HuH-7.5 (cell line): ENCODE measurements around the gene OCA2.

Source experiments
- DNase-seq: peaks from one replicate; pipeline ENCODE4 v3.0.0; 2011; ENCODE audit warnings: low spot score

OCA2 gene

DNA sequence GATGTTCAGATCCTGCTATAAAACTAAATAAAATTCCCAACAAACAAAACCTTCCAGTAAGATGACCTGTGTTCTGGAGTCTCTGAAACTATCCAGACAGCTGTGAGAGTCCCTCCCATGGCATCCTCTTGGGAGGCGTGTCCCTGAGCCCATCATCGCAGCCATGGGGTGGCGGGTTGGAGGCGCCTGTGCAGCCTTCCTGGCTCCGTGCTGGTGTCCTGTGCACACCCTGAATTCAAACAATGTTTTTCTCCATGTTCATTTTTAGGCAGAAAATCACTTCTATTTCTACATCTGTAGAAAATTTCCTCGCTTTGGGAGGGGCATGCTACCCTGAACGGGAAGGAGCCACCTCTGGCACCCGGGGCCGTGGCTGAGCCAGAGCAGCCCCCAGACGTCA lies 19.4 kb upstream of the OCA2 start:
- no peak for DNase-seq

DNA sequence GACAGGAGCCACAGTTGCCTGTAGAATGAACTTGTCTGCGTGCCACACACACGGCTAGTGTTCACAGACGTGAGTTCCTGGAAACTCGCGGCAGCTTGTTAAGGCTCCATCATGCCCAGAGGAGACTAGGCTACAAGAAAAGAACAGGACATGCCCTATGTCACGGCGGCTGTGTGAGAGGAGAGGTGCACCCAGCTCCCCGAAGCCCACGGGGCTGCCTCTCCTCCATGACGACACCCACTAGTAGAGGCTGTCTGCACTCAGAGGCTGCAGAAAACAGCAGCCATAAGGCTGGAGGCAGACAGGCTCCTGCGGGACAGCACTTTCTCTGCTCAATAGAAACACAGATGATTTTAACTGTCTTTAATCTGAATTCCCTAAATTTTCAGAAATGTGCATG lies 19.0 kb upstream of the OCA2 start:
- no peak for DNase-seq

GRCh38 chr15:28117432-28117990 lies 18.4 kb upstream of the OCA2 start:
- DNase-seq = no peak

- no peak for DNase-seq
Measured at GRCh38 chr15:28116521-28117431, 17.7 kb upstream of the OCA2 start.

- no peak for DNase-seq
Measured at GRCh38 chr15:28115871-28116270, 16.8 kb upstream of the OCA2 start.

GRCh38 chr15:28114721-28115622 lies 15.9 kb upstream of the OCA2 start:
- no peak for DNase-seq

DNA sequence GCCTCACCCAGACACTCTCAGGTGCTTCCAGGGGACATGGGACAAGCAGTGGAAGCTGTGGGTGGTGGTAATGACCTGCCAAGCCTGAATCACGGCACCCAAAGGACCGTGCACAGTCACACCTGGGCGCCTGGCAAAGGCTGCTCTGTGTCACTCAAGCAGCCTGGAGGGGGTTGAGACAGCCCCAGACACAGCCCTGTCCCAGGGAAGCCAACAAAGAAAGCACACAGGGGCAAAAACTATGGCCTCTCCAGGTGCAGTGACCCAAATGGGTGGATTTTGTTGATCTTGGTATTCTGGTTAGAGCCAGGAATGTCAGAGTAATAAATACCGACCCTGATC lies 15.0 kb upstream of the OCA2 start:
- no peak for DNase-seq

DNA sequence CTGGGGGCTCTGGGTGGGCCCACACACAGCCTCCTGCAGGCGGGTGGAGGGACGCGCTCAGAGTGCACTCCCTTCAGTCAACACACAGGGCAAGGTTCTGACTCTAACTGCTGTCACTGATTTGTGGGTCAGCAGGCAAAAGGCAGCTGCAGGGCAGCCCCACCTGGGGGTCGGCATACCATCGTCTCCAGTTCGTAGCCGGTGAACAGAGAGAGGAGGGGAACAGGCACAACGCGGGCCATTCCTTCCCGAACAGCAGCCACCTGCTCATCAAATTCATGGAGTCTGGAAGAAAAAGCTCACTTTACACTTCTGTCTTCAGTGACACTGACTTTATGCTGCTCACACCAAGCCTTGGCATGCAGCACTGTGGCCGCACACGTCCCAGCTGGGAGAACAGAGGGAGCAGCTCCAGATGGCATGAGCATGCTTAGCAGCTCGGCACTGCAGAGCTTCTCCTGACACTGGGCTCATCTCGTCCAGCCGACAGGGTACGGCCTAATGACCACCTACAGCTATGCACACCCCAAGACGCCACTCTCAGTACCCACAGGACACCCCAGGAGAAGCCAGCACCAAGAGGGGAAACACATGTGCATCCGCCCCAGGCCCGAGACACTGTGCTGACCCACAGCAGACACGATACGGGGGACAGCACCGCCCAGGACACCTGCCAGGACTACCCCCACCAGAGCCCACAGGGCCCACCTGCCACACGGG lies 14.4 kb upstream of the OCA2 start:
- no peak for DNase-seq

DNA sequence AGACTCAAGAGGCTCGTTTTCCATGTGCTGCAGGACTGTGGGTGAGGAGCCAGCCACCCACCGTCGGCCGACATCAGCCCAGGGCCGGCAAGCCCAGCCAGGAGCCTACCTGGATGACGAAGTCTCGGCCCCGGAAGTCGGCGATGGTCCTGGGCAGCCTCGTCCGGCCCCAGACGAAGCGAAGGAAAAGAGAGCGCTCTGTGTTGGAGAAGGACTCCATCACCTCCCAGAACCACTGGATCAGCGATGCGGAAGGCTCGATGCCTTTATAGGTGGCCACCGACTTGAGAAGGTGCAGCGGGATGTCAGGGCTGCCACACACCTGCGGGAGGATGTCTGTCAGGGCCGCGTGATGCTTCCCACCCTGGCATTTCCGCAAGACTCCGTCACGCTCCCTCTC lies 13.8 kb upstream of the OCA2 start:
- no peak for DNase-seq

DNA sequence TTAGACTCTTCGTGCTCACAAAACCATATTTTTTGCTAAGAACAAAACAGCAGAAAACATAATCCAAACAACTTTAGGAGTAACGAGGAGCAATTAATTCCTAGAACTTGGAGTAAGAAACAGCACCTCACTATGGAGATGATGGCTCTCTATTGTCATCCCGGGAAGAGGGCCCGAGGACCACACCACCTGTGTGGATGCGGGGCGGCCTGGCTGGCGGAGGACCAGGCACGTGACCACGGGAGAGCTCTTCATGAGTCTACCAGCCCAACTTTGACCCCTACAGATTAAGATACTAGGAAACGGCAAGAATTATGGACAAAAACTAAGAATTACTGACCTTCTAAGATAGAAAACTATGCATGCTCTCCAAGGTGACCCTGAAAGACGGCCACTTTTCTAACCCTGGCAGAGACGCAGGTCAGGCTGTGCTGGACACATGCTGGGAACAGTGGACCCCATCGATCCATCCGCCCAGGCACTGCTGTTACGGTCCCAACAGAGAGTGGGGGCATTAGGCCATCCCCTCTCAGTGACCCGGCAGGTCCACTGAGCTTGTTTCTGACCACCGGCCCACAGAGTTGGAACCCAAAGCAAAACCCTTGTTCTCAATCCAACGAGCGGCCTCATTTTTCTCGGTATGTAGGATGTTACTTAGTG lies 13.1 kb upstream of the OCA2 start:
- DNase-seq = no peak

DNA sequence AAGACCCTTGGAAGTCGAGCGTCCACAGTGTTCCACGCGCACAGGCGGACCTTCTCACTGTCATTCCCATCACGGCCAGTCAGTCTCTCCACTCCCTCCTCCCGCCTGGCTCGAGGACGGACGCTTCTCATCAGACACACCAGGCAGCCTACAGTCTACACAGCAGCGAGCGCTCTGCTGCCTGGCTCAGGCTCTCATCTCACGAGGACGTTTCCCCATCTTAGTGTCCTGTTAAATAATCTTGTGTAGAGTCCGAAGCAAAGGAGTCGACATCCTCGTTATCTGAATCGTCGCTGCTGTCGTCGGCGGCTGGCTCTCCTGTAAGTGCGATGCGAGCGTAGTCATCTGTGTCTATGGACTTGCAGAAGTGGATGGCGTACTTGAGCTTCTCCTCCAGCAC lies 12.4 kb upstream of the OCA2 start:
- DNase-seq = no peak

- DNase-seq = no peak
Measured at GRCh38 chr15:28110481-28110881, 11.4 kb upstream of the OCA2 start.

- no peak for DNase-seq
Measured at GRCh38 chr15:28109626-28110455, 10.7 kb upstream of the OCA2 start.

DNA sequence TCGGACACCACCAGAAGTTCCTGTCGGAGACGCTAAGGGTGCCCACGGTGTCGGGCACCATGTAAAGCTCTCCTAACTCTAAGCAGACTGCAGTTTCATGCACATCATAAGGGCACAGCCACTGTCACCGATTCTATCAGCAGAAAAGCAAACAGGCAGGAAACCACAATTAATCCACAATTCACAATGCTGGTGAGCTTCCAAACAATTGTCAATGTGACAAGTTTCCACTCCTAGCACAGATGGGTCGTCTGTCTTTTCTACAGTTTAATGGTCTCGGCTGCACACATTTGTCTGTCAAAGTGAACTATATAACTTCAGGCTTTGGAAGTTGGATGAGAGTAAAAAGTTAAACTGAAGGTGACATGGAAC lies 8.8 kb upstream of the OCA2 start:
- DNase-seq = no peak

GRCh38 chr15:28107111-28107903 lies 8.2 kb upstream of the OCA2 start:
- DNase-seq = no peak

DNA sequence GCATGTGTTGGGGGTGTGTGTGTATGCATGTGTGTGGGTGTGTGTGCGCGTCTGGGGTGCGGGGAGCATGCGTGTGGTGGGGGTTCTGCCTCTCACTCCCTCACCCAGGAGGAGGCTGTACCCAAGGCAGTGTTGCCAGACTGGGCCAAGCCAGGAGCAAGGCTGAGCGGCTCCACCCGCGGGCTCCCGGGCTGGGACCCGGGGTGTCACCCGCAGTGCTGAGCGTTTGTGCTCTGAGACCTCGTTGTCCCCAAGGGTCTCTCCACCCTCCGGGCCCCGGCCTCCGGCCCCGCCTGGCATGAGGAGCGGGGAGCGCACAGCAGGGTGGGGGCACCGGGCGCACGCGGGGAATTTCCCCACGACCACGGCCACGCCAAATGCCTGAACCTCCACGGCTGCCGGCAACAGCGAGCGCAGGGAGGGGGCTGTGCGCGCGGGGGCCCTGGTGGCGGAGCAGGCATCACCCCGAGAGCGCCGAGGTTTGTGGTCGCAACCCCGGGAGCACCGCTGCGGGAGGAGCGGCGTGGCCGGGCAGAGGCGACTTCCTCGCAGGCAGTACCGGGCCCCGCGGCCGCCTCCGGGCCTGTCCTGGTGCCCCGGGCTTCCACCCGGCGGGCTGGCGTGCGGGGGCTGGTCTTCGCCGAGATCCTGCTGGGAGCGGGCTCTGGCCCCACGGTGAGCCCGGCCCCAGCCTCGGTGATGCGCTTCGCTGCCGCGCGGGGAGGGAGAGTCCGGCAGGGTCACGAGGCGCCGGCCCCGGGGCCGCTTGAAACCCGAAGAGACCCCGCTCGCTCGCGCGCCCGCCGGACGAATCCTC lies 7.4 kb upstream of the OCA2 start:
- peak; percentile 37 for DNase-seq

- no peak for DNase-seq
Measured at GRCh38 chr15:28105793-28106192, 6.7 kb upstream of the OCA2 start.

- no peak for DNase-seq
Measured at GRCh38 chr15:28105224-28105791, 6.2 kb upstream of the OCA2 start.

- DNase-seq = no peak
Measured at GRCh38 chr15:28104326-28104725, 5.2 kb upstream of the OCA2 start.
